ENCODE data around the gene FSD2. TPM values are rescaled to one million over a fixed set of nuclear protein-coding genes. Genes with fewer than 3 reads are reported as not detected.

Gene FSD2
- total and polyA plus RNA-seq, 10 of the 15 experiments (the other 5 are each of a cell fraction or from before 2014, with no cell fraction given): under 0.01 to 0.39 (median 0.07) TPM; not detected in 3

- FAIRE-seq (no peak), ATAC-seq (no peak), DNase-seq (ENCODE audit: low read depth, low spot score) (no peak)
- H3K4me2 ChIP-seq (ENCODE audit: control insufficient read depth, insufficient read depth): peak overlapping the region; percentile 39
- WGBS (ENCODE audit: insufficient coverage, insufficient replicate concordance, low lambda C conversion rate, missing lambda C conversion rate): 2% methylated on average over 9 of the region's 9 CpGs
- BruUV-seq (replicated peaks): no TSS peak
- CTCF ChIA-PET: interaction anchor here (0.9 to 1.5 kb wide), 3 partner anchors 58 to 267 kb away, joined by 3 to 4 read pairs (median 3); partner anchors contain the start of gene C15orf40
- no peaks in the 10 kb centered on the region for H3K27me3 ChIP-seq (replicated peaks in 1 of 2; ENCODE audit: control insufficient read depth in 2 of 2, insufficient read depth in 2 of 2, low read length in 1 of 2)
- H4K20me1 ChIP-seq (ENCODE audit: control insufficient read depth, insufficient read depth): no peaks in the 10 kb centered on the region
- peak overlapping the region; percentile 35; the same call in 1 of the 2 replicates for H3K4me3 ChIP-seq
- POLR2A ChIA-PET: interaction anchor here (0.6 to 1.7 kb wide), 2 partner anchors 34 to 59 kb away, joined by 4 to 5 read pairs; no protein-coding TSS in a partner anchor
- intact Hi-C loops (cut with micrococcal nuclease; ENCODE audit: unreplicated experiment): no loop called here
- H2AFZ ChIP-seq (ENCODE audit: control insufficient read depth, low read depth, low read length): peak overlapping the region; percentile 45
- no peak overlapping the region for H3K9ac ChIP-seq (ENCODE audit: control insufficient read depth, insufficient read depth, low read length)
- H3K27ac ChIP-seq (ENCODE audit: control insufficient read depth, insufficient read depth): peak overlapping the region; percentile 41
- peaks cover 32% of the 10 kb centered on the region for H3K4me1 ChIP-seq (ENCODE audit: control insufficient read depth, insufficient read depth, low read length)
- H3K79me2 ChIP-seq (ENCODE audit: control insufficient read depth, insufficient read depth, low read length): peaks cover 33% of the 10 kb centered on the region
- RAD21 ChIA-PET (ENCODE audit: unreplicated experiment): interaction anchor here (0.6 to 1.9 kb wide), 3 partner anchors 24 to 198 kb away, joined by 3 to 5 read pairs (median 3); no protein-coding TSS in a partner anchor
- in situ Hi-C loops (cut with MboI): loop anchor here (10.0 kb wide), 1 partner anchor 264 kb away; the partner anchor contains the start of gene RPS17
- H3K9me3 ChIP-seq (replicated peaks; ENCODE audit: control insufficient read depth, insufficient read depth, low read length): no peaks in the 10 kb centered on the region
- SMC1A ChIA-PET (ENCODE audit: uncharacterized antibody, unreplicated experiment): interaction anchor here (0.9 to 6.3 kb wide), 3 partner anchors 11 to 58 kb away, joined by 3 to 39 read pairs (median 3); no protein-coding TSS in a partner anchor
- peaks cover 0 to 4% of the 10 kb centered on the region in 2 experiments; a peak in 2 of 4 replicates for H3K36me3 ChIP-seq (ENCODE audit: control insufficient read depth in 2 of 2, insufficient read depth in 2 of 2, low read length in 1 of 2)
- TF ChIP-seq IRF3 (IDR thresholded peaks at IDR 0.05) (no peak), MTA2 (IDR thresholded peaks at IDR 0.05; ENCODE audit: low read depth) (no peak), E4F1 (IDR thresholded peaks at IDR 0.05; ENCODE audit: borderline replicate concordance, partially characterized antibody) (no peak), IRF4 (IDR thresholded peaks at IDR 0.05; ENCODE audit: low read depth, low read length) (no peak), MYC (IDR thresholded peaks at IDR 0.05; ENCODE audit: insufficient read depth, insufficient read length, insufficient replicate concordance, low read length, severe bottlenecking) (no peak), HDGF (IDR thresholded peaks at IDR 0.05) (no peak), BMI1 (IDR thresholded peaks at IDR 0.05; ENCODE audit: borderline replicate concordance) (no peak), ESRRA (IDR thresholded peaks at IDR 0.05; ENCODE audit: low read length) (no peak), NFIC (IDR thresholded peaks at IDR 0.05; ENCODE audit: low read depth, low read length) (no peak), CEBPB (IDR thresholded peaks at IDR 0.05; ENCODE audit: borderline replicate concordance in 1 of 2, low read depth in 2 of 2, low read length in 2 of 2) (no peak), KLF5 (IDR thresholded peaks at IDR 0.05; ENCODE audit: partially characterized antibody) (no peak), ZNF274 (IDR thresholded peaks at IDR 0.05; ENCODE audit: insufficient read depth, insufficient read length) (no peak), ZBED1 (IDR thresholded peaks at IDR 0.05; ENCODE audit: borderline replicate concordance) (no peak)
- TF ChIP-seq, protein P1, sequence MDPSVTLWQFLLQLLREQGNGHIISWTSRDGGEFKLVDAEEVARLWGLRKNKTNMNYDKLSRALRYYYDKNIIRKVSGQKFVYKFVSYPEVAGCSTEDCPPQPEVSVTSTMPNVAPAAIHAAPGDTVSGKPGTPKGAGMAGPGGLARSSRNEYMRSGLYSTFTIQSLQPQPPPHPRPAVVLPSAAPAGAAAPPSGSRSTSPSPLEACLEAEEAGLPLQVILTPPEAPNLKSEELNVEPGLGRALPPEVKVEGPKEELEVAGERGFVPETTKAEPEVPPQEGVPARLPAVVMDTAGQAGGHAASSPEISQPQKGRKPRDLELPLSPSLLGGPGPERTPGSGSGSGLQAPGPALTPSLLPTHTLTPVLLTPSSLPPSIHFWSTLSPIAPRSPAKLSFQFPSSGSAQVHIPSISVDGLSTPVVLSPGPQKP (IDR thresholded peaks at IDR 0.05; ENCODE audit: low read depth, low read length): no peak
- TF ChIP-seq, protein P2, sequence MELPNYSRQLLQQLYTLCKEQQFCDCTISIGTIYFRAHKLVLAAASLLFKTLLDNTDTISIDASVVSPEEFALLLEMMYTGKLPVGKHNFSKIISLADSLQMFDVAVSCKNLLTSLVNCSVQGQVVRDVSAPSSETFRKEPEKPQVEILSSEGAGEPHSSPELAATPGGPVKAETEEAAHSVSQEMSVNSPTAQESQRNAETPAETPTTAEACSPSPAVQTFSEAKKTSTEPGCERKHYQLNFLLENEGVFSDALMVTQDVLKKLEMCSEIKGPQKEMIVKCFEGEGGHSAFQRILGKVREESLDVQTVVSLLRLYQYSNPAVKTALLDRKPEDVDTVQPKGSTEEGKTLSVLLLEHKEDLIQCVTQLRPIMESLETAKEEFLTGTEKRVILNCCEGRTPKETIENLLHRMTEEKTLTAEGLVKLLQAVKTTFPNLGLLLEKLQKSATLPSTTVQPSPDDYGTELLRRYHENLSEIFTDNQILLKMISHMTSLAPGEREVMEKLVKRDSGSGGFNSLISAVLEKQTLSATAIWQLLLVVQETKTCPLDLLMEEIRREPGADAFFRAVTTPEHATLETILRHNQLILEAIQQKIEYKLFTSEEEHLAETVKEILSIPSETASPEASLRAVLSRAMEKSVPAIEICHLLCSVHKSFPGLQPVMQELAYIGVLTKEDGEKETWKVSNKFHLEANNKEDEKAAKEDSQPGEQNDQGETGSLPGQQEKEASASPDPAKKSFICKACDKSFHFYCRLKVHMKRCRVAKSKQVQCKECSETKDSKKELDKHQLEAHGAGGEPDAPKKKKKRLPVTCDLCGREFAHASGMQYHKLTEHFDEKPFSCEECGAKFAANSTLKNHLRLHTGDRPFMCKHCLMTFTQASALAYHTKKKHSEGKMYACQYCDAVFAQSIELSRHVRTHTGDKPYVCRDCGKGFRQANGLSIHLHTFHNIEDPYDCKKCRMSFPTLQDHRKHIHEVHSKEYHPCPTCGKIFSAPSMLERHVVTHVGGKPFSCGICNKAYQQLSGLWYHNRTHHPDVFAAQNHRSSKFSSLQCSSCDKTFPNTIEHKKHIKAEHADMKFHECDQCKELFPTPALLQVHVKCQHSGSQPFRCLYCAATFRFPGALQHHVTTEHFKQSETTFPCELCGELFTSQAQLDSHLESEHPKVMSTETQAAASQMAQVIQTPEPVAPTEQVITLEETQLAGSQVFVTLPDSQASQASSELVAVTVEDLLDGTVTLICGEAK (IDR thresholded peaks at IDR 0.05; ENCODE audit: borderline replicate concordance): no peak
Observed at GRCh38 chr15:82808634-82809041, 2.8 kb upstream of the FSD2 start.

Measured in GM12878 (cell line).